Urinary bladder (tissue), 4 donors: ENCODE results near the gene PSAT1. TPM values are rescaled to one million over a fixed set of nuclear protein-coding genes. Genes with fewer than 3 reads are reported as not detected.

Experiments used
- DNase-seq: peaks from one replicate; pipeline ENCODE4 v3.0.0-alpha.2; 2015; ENCODE audit errors: extremely low spot score
- H3K27ac ChIP-seq: one replicate; pipeline ENCODE4 v1.5.1; 2013; ENCODE audit warnings: low read depth, mild to moderate bottlenecking, moderate library complexity
- H3K36me3 ChIP-seq: one replicate; pipeline ENCODE4 v1.6.1; 2013; ENCODE audit warnings: mild to moderate bottlenecking, moderate library complexity; ENCODE audit not compliant: insufficient read depth
- H3K4me1 ChIP-seq: one replicate; pipeline ENCODE4 v1.6.1; 2013; ENCODE audit warnings: mild to moderate bottlenecking, moderate library complexity; ENCODE audit not compliant: insufficient read depth
- H3K4me3 ChIP-seq: one replicate; pipeline ENCODE4 v1.5.1; 2013; ENCODE audit warnings: low read depth, low read length
- WGBS: extraction: QIAGEN DNeasy Blood & Tissue Kit; methylation state at CpG from one replicate; pipeline ENCODE4 v1.1.7; 2013; 5-methylcytosine and 5-hydroxymethylcytosine counted together
- polyA plus RNA-seq: library from polyadenylated mRNA; stranded (reverse); fragments of 200-250 nt; gene quantifications from one replicate; pipeline ENCODE4 v1.2.3, GENCODE V29; 2013
- total RNA-seq: library from RNA; depleted of rRNA; stranded (reverse); fragments of >200 nt; gene quantifications from one replicate; pipeline ENCODE4 v1.2.3, GENCODE V29; 2014
- donor health status: healthy with polysubstance abuse.
- donor health status: healthy.

Gene PSAT1
- total and polyA plus RNA-seq, 2 donors = 4.7 to 9.4 TPM

DNA sequence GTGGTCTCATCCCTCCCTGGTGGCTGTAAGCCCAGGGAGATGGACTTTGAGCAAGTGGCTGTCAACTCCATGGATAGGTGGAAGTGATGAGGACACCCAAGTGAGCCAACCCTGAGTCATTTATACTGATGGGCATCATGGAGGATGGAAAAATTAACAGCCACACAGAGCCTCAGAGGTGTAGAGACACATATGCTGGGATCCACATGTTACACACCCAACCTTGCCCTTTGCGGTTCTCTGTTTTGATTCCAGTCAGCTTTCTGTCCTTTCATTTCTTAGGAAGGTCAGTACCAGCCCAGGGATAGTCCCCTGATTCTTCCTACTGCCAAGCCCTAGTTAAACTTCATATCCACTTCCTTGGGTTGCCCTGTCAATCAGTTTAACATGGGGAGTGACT is 51.9 kb downstream of the PSAT1 start:
- H3K4me3 ChIP-seq = no peak overlapping the region
- H3K27ac ChIP-seq = no peak overlapping the region
- no peaks in the 10 kb centered on the region for H3K4me1 ChIP-seq
- DNase-seq = no peak
- 96% methylated on average over 1 of the region's 1 CpG for WGBS
- H3K36me3 ChIP-seq = no peaks in the 10 kb centered on the region

GRCh38 chr9:78351816-78352215 is 54.9 kb downstream of the PSAT1 start:
- H3K4me1 ChIP-seq = no peaks in the 10 kb centered on the region
- H3K36me3 ChIP-seq = no peaks in the 10 kb centered on the region
- no peak for DNase-seq
- H3K27ac ChIP-seq = no peak overlapping the region
- 83% methylated on average over 2 of the region's 2 CpGs for WGBS
- H3K4me3 ChIP-seq = no peak overlapping the region

DNA sequence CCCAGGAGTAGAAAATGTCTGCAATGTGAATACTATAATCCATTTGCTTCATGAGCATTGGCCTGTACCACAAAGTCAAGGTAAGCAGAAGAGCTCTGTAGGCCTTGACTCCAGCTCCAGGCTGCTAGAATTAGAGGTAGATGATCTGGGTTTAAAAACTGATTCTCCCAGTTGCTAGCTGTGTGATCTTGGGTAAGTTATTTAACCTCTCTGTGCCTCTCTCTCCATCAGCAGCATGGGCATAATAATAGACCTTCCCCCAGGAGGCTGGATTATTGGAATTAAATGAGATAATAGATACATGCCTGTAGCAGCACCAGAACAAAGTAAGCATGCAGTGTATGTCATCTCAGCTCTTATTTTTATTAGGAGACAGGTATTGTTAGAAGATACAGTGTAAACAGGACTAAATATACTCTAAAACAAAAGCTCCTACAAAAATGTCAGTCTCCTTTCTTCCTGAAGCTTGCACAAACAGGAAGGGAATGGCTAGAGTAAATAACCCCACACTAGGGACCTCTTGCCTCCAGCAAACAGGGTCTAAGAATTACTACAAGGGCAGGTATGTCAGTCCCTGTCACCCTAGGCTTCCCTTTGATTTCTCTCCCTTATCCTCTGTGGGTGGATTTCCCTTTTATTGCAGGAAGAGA is 57.5 kb downstream of the PSAT1 start:
- DNase-seq = no peak
- H3K27ac ChIP-seq = no peak overlapping the region
- H3K4me1 ChIP-seq = no peaks in the 10 kb centered on the region
- H3K4me3 ChIP-seq = no peak overlapping the region
- H3K36me3 ChIP-seq = no peaks in the 10 kb centered on the region

GRCh38 chr9:78354989-78355388 is 58.1 kb downstream of the PSAT1 start:
- no peak overlapping the region for H3K4me3 ChIP-seq
- WGBS = 66% methylated on average over 3 of the region's 3 CpGs

DNA sequence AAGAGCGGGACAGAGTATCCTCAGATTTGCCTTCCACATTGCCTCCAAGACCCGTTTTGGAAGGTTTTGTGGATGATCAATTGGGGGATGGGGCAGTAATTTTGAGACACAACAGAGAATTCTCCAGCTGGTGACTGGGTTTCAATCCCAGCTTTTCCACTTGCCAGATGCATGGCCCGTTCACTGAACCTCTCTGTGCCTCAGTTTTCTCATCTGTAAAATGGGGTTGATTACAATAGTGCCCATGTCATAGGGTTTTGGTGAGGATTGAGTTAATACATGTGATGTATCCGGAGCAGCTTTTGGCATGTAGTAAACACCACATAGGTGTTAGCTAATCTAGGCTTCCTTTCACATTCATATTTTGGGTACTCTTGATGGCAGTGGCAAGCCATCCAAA is 59.7 kb downstream of the PSAT1 start:
- DNase-seq = no peak
- H3K27ac ChIP-seq = no peak overlapping the region
- 87% methylated on average over 4 of the region's 4 CpGs for WGBS
- no peak overlapping the region for H3K4me3 ChIP-seq
- H3K36me3 ChIP-seq = no peaks in the 10 kb centered on the region
- H3K4me1 ChIP-seq = no peaks in the 10 kb centered on the region

More at GRCh38 chr9:78354989-78355388, 58.1 kb downstream of the PSAT1 start:
- no peaks in the 10 kb centered on the region for H3K4me1 ChIP-seq
- H3K36me3 ChIP-seq = no peaks in the 10 kb centered on the region
- DNase-seq = no peak
- H3K27ac ChIP-seq = no peak overlapping the region

DNA sequence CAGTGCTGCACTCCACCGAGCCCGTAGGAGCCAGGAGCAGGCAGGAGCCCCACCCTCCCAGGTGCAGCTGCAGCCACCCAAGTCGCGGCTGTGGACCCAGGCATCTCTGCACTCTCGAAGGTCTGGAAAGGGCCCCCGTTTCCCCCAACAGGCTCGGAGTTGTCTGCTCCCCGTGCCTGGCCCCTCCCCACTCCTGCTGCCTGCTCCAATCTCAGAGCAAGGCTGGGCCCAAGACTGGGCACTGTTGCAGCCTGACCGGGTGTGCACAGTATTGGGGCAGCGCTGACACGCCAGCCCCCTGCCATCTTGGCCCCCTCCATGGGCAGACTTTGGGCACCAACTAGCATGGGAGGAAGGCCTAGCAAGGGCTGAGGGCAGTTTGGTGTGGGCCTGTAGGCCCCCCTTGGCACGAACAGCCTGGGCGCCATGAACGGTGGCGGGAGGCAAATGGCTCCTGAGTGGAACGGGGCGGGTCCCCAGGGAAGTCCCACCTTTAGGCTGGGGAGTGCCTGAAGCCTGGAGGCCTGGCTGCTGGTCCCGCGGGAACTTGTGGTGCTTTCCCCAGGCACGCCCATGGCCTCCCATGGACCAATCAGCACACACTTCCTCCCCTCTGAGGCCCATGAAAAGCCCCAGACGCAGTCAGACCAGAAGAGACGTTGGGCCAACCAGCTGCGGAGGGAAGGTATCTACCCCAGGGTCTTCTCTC is 60.4 kb downstream of the PSAT1 start:
- Histone ChIP-seq H3K4me3 (no peak overlapping the region), H3K36me3 (no peaks in the 10 kb centered on the region), H3K4me1 (no peaks in the 10 kb centered on the region), H3K27ac (no peak overlapping the region)
- 95% methylated on average over 23 of the region's 23 CpGs for WGBS
- DNase-seq = no peak

DNA sequence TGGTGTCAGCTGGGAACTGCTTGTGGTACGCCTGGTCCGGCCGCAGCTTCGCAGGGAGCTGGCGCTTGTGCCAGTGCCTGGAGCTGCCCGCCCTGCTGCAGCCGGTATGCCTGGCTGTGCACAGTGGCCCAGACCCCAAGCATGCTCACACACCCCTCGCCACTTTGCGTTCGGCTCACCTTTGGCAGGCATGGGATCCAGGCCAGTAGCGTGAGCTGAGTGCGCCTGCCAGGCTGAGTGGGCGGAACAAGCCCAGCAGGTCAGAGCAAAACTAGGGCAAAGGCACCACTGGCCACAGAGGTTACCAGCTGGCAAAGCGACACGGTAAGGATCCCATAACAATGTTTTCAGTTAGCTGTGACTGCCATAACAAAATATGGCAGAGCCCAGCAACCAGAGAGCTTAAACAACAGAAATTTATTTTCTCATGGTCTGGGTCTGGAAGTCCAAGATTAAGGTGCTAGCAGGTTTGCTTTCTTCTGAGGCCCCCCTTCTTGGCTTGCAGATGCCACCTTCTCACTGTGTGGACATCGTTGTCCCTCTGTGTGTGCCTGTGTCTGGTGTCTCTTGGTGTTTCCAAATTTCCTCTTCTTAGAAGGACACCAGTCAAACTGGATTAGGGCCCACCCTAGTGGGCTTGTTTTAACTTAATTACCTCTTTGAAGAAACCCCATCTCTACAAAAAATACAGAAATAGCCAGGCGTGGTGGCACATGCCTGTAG is 61.6 kb downstream of the PSAT1 start:
- H3K27ac ChIP-seq = no peak overlapping the region
- DNase-seq = no peak
- no peak overlapping the region for H3K4me3 ChIP-seq
- no peaks in the 10 kb centered on the region for H3K36me3 ChIP-seq
- whole genome bisulfite sequencing = 87% methylated on average over 17 of the region's 17 CpGs
- H3K4me1 ChIP-seq = no peaks in the 10 kb centered on the region

DNA sequence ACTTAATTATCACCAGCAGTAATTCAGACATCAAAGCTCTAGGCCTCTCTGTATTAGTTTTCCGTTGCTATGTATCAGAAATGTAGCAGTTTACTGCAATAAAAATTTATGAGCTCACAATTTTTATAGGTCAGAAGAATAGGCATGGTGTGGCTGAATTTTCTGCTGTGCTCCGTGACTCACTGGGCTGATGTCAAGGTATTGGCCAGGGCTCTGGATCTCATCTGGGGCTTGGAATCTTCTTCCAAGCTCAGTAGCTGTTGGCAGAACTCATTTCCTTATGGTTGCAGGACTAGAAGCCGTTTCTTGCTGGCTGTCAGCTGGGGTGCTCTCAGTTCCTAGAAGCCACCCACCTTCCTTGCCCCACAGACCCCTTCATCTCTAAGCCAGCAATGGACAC is 66.3 kb downstream of the PSAT1 start:
- 18% methylated on average over 3 of the region's 3 CpGs for WGBS
- Histone ChIP-seq H3K4me1 (no peaks in the 10 kb centered on the region), H3K27ac (no peak overlapping the region), H3K36me3 (no peaks in the 10 kb centered on the region), H3K4me3 (no peak overlapping the region)
- DNase-seq = no peak

- H3K4me1 ChIP-seq = no peaks in the 10 kb centered on the region
- H3K27ac ChIP-seq = no peak overlapping the region
- H3K4me3 ChIP-seq = no peak overlapping the region
- no peak for DNase-seq
- H3K36me3 ChIP-seq = no peaks in the 10 kb centered on the region
- WGBS = 46% methylated on average over 4 of the region's 4 CpGs
These were observed 69.1 kb downstream of the PSAT1 start for GRCh38 chr9:78365748-78366697.

- no peak overlapping the region for H3K4me3 ChIP-seq
- H3K27ac ChIP-seq = no peak overlapping the region
- 73% methylated on average over 3 of the region's 3 CpGs for WGBS
- H3K4me1 ChIP-seq = no peaks in the 10 kb centered on the region
- H3K36me3 ChIP-seq = no peaks in the 10 kb centered on the region
- DNase-seq = no peak
These were observed 69.9 kb downstream of the PSAT1 start for GRCh38 chr9:78366827-78367226.

- 88% methylated on average over 6 of the region's 6 CpGs for WGBS
- Histone ChIP-seq H3K4me1 (no peaks in the 10 kb centered on the region), H3K4me3 (no peak overlapping the region), H3K36me3 (no peaks in the 10 kb centered on the region), H3K27ac (no peak overlapping the region)
- no peak for DNase-seq
These were observed 71.3 kb downstream of the PSAT1 start for GRCh38 chr9:78368236-78368635.

DNA sequence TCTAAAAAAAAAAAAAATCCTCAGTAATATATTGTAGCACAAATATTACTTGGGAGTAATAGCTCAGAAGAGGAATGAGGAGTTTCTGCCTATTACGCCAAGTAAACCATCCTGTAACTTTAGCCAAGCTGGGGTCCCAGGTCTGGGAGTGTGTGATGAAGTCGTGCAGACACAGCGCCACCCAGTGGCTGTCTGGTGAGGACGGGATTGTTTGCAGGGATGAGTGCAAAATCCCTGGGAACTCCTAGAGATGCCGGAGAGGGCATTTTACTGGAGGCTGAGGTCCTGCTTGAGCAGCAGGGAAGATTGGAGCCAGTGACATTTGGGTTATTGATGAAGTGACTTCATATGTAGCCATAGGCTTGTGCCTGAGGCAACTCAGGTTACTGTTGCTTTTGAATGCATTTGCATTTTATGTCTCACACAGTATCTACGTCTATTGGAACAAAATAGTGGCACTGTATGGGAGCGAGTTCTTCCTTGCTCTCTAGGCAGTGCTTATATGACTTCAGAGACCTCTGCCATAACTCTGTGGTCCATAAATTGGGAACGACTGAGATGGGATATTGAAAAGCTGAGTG is 72.8 kb downstream of the PSAT1 start:
- H3K36me3 ChIP-seq = no peaks in the 10 kb centered on the region
- DNase-seq = peak; percentile 35
- WGBS = 34% methylated on average over 8 of the region's 8 CpGs
- no peak overlapping the region for H3K27ac ChIP-seq
- no peak overlapping the region for H3K4me3 ChIP-seq
- H3K4me1 ChIP-seq = no peaks in the 10 kb centered on the region

DNA sequence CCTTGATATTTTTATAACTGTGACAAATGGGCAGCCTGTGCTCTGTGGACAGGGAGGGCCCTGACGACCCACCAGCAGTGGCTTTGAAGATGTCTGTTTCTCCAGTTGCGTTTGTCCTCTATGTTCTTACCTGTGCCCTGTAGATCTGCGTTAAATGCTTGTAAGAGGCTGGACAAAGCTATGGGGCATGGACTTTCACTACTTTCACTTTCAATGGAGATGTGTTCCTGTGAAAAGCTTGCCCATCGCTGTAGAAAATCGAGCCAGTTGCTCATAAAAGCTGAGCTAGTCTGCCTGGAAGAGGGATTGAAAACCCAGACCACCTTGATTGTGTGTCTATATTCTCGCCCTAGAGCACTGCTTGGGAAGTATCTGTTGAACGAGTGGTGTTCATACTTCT is 74.1 kb downstream of the PSAT1 start:
- no peak for DNase-seq
- no peak overlapping the region for H3K27ac ChIP-seq
- no peaks in the 10 kb centered on the region for H3K4me1 ChIP-seq
- H3K36me3 ChIP-seq = no peaks in the 10 kb centered on the region
- 71% methylated on average over 7 of the region's 7 CpGs for WGBS
- H3K4me3 ChIP-seq = no peak overlapping the region
